ENCODE measurements around the gene MID1.

Gene MID1

GRCh38 chrX:10549280-10549679 lies 71.1 kb downstream of the MID1 start:
- TF ChIP-seq POLR2A (IDR thresholded peaks at IDR 0.05; ENCODE audit: low read length): no peak
- TF ChIP-seq GATA1 (IDR thresholded peaks at IDR 0.05; ENCODE audit: low read depth, low read length): no peak
- no peak for DNase-seq

GRCh38 chrX:10548688-10549087 lies 71.7 kb downstream of the MID1 start:
- TF ChIP-seq GATA1 (IDR thresholded peaks at IDR 0.05; ENCODE audit: low read depth, low read length) (no peak), POLR2A (IDR thresholded peaks at IDR 0.05; ENCODE audit: low read length) (no peak)
- no peak for DNase-seq

GRCh38 chrX:10545882-10546281 lies 74.5 kb downstream of the MID1 start:
- DNase-seq: no peak

GRCh38 chrX:10542586-10542985 lies 77.8 kb downstream of the MID1 start:
- no peak for TF ChIP-seq POLR2A (IDR thresholded peaks at IDR 0.05; ENCODE audit: low read length)
- TF ChIP-seq GATA1 (IDR thresholded peaks at IDR 0.05; ENCODE audit: low read depth, low read length): no peak
- DNase-seq: no peak

More at GRCh38 chrX:10545882-10546281, 74.5 kb downstream of the MID1 start:
- TF ChIP-seq POLR2A (IDR thresholded peaks at IDR 0.05; ENCODE audit: low read length) (no peak), GATA1 (IDR thresholded peaks at IDR 0.05; ENCODE audit: low read depth, low read length) (no peak)

GRCh38 chrX:10538831-10539230 lies 81.6 kb downstream of the MID1 start:
- TF ChIP-seq POLR2A (IDR thresholded peaks at IDR 0.05; ENCODE audit: low read length) (no peak), GATA1 (IDR thresholded peaks at IDR 0.05; ENCODE audit: low read depth, low read length) (no peak)
- DNase-seq: no peak

- TF ChIP-seq POLR2A (IDR thresholded peaks at IDR 0.05; ENCODE audit: low read length) (no peak), GATA1 (IDR thresholded peaks at IDR 0.05; ENCODE audit: low read depth, low read length) (no peak)
- no peak for DNase-seq
These were observed 83.1 kb downstream of the MID1 start for GRCh38 chrX:10537308-10537707.

- no peak for DNase-seq
- TF ChIP-seq POLR2A (IDR thresholded peaks at IDR 0.05; ENCODE audit: low read length): no peak
- TF ChIP-seq GATA1 (IDR thresholded peaks at IDR 0.05; ENCODE audit: low read depth, low read length): no peak
These were observed 83.6 kb downstream of the MID1 start for GRCh38 chrX:10536744-10537143.

GRCh38 chrX:10534611-10535010 lies 85.8 kb downstream of the MID1 start:
- TF ChIP-seq POLR2A (IDR thresholded peaks at IDR 0.05; ENCODE audit: low read length) (no peak), GATA1 (IDR thresholded peaks at IDR 0.05; ENCODE audit: low read depth, low read length) (no peak)
- no peak for DNase-seq

GRCh38 chrX:10533696-10534365 lies 86.6 kb downstream of the MID1 start:
- TF ChIP-seq POLR2A (IDR thresholded peaks at IDR 0.05; ENCODE audit: low read length) (no peak), GATA1 (IDR thresholded peaks at IDR 0.05; ENCODE audit: low read depth, low read length) (no peak)

GRCh38 chrX:10531927-10532326 lies 88.5 kb downstream of the MID1 start:
- no peak for DNase-seq

More at GRCh38 chrX:10533696-10534365, 86.6 kb downstream of the MID1 start:
- no peak for DNase-seq

GRCh38 chrX:10529344-10529743 lies 91.0 kb downstream of the MID1 start:
- no peak for TF ChIP-seq POLR2A (IDR thresholded peaks at IDR 0.05; ENCODE audit: low read length)
- no peak for TF ChIP-seq GATA1 (IDR thresholded peaks at IDR 0.05; ENCODE audit: low read depth, low read length)
- DNase-seq: no peak

More at GRCh38 chrX:10531927-10532326, 88.5 kb downstream of the MID1 start:
- TF ChIP-seq GATA1 (IDR thresholded peaks at IDR 0.05; ENCODE audit: low read depth, low read length): no peak
- no peak for TF ChIP-seq POLR2A (IDR thresholded peaks at IDR 0.05; ENCODE audit: low read length)

GRCh38 chrX:10526451-10526850 lies 93.9 kb downstream of the MID1 start:
- DNase-seq: no peak
- TF ChIP-seq POLR2A (IDR thresholded peaks at IDR 0.05; ENCODE audit: low read length) (no peak), GATA1 (IDR thresholded peaks at IDR 0.05; ENCODE audit: low read depth, low read length) (no peak)

GRCh38 chrX:10525381-10526120 lies 94.8 kb downstream of the MID1 start:
- DNase-seq: no peak
- no peak for TF ChIP-seq POLR2A (IDR thresholded peaks at IDR 0.05; ENCODE audit: low read length)
- no peak for TF ChIP-seq GATA1 (IDR thresholded peaks at IDR 0.05; ENCODE audit: low read depth, low read length)

GRCh38 chrX:10524578-10524977 lies 95.8 kb downstream of the MID1 start:
- TF ChIP-seq POLR2A (IDR thresholded peaks at IDR 0.05; ENCODE audit: low read length) (no peak), GATA1 (IDR thresholded peaks at IDR 0.05; ENCODE audit: low read depth, low read length) (no peak)
- no peak for DNase-seq

- TF ChIP-seq POLR2A (IDR thresholded peaks at IDR 0.05; ENCODE audit: low read length) (no peak), GATA1 (IDR thresholded peaks at IDR 0.05; ENCODE audit: low read depth, low read length) (no peak)
- DNase-seq: no peak
These were observed 100.6 kb downstream of the MID1 start for GRCh38 chrX:10519761-10520160.

All from erythroblast (primary cell).